ENCODE measurements around the gene SIL1. TPM values are rescaled to one million over a fixed set of nuclear protein-coding genes. Genes with fewer than 3 reads are reported as not detected.

The SIL1 gene
- total and polyA plus RNA-seq, 2 of the 8 experiments (the other 6 are each of a cell fraction or from before 2014, with no cell fraction given), result 8.3 to 12.8 TPM

DNA sequence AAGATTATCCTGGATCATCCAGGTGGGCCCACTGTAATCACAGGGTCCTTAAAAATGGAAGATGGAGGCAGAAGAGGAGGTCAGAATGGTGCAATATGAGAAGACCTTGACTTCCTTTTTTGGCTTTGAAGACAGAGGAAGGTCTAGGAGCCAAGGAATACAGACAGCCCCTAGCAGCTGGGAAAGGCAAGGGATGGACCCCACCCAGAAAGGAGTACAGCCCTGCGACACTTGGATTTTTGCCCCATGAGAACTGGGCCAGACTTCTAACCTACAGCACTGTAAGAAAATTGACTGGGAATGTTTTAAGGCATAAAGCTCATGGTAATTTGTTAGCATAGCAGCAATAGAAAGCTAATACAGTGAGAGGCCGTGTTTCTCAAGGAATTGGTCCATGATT lies 256.1 kb downstream of the SIL1 start:
- ChIA-PET CTCF (ENCODE audit: partially characterized antibody) (interaction anchor here (0.7 to 2.2 kb wide), 3 partner anchors 10 to 60 kb away, joined by 3 to 10 read pairs (median 4); no protein-coding TSS in a partner anchor), POLR2A (ENCODE audit: partially characterized antibody) (no interaction called here)
- Histone ChIP-seq H2AK5ac (ENCODE audit: low read depth, low read length) (no peak overlapping the region), H3K4me3 (ENCODE audit: extremely low read depth in 1 of 4, insufficient read depth in 2 of 4, low read depth in 3 of 4, low read length in 4 of 4) (no peak overlapping the region), H2BK12ac (ENCODE audit: low read depth, low read length) (no peak overlapping the region), H4K91ac (replicated peaks; ENCODE audit: insufficient read length, low read length) (no peak overlapping the region), H3K79me1 (ENCODE audit: low read depth, low read length) (no peaks in the 10 kb centered on the region), H2AFZ (ENCODE audit: low read length) (no peak overlapping the region), H3K9ac (replicated peaks in 1 of 4; ENCODE audit: extremely low read depth in 1 of 4, low read depth in 3 of 4, low read length in 3 of 4) (no peak overlapping the region), H3K23me2 (ENCODE audit: low read depth, low read length) (no peaks in the 10 kb centered on the region), H4K5ac (ENCODE audit: insufficient read length, low read depth, low read length) (no peak overlapping the region), H3K56ac (replicated peaks; ENCODE audit: insufficient read length, low read depth, low read length) (no peak overlapping the region), H2BK15ac (ENCODE audit: low read length) (no peak overlapping the region), H3K23ac (ENCODE audit: insufficient read length) (no peak overlapping the region), H2BK20ac (ENCODE audit: low read length) (no peak overlapping the region), H4K20me1 (replicated peaks in 1 of 2; ENCODE audit: control insufficient read depth in 1 of 2, insufficient read depth in 2 of 2, low read length in 2 of 2) (peaks cover 0 to under 1% of the 10 kb centered on the region in 2 experiments), H3K4me1 (replicated peaks in 1 of 4; ENCODE audit: control insufficient read depth in 3 of 4, insufficient read depth in 4 of 4, low read length in 3 of 4) (peaks cover 0 to 18% (median 12%) of the 10 kb centered on the region in 4 experiments; a peak in 6 of 7 replicates), H3K27me3 (replicated peaks in 1 of 4; ENCODE audit: control insufficient read depth in 3 of 4, extremely low read depth in 1 of 4, insufficient read depth in 3 of 4, low read length in 3 of 4) (no peaks in the 10 kb centered on the region), H3K4me2 (ENCODE audit: insufficient read depth in 1 of 2, low read depth in 2 of 2, low read length in 2 of 2) (no peak overlapping the region), H3K18ac (ENCODE audit: extremely low read depth, low read length) (no peak overlapping the region), H3K36me3 (ENCODE audit: control insufficient read depth in 2 of 4, insufficient read depth in 4 of 4, low read length in 3 of 4) (no peaks in the 10 kb centered on the region), H3K4ac (replicated peaks; ENCODE audit: insufficient read length, low read depth, low read length) (no peak overlapping the region), H2BK5ac (ENCODE audit: low read depth, low read length) (no peak overlapping the region), H3K9me3 (ENCODE audit: insufficient read depth in 2 of 2, low read depth in 1 of 2, low read length in 1 of 2) (no peaks in the 10 kb centered on the region), H3K27ac (ENCODE audit: low read depth, low read length) (no peak overlapping the region), H3K14ac (ENCODE audit: insufficient read length) (no peak overlapping the region), H2BK120ac (replicated peaks; ENCODE audit: low read depth, low read length) (no peak overlapping the region), H4K8ac (ENCODE audit: extremely low read depth, insufficient read depth, low read length) (no peak overlapping the region), H3K79me2 (ENCODE audit: control insufficient read depth in 1 of 2, insufficient read depth in 2 of 2, low read length in 2 of 2) (no peaks in the 10 kb centered on the region)
- 88% methylated on average over 2 of the region's 2 CpGs; no CpG with 5 or more reads in 1 of the 2 experiments for WGBS, 2 experiments (ENCODE audit: extremely low coverage in 1 of 2, insufficient coverage in 1 of 2, insufficient read length in 1 of 2, insufficient replicate concordance in 2 of 2, low coverage in 1 of 2, low lambda C conversion rate in 2 of 2, missing lambda C conversion rate in 1 of 2)
- TF ChIP-seq RAD21 (IDR thresholded peaks at IDR 0.05 in 1 of 2, conservative IDR thresholded peaks at IDR 0.05 in 1 of 2; ENCODE audit: low read depth in 2 of 2, low read length in 2 of 2) (no peak), SAP30 (IDR thresholded peaks at IDR 0.05; ENCODE audit: insufficient read depth, insufficient replicate concordance, low read length) (no peak), POLR2A (IDR thresholded peaks at IDR 0.05; ENCODE audit: control extremely low read depth in 1 of 2, low read depth in 2 of 2, low read length in 2 of 2) (no peak), BCL11A (IDR thresholded peaks at IDR 0.05; ENCODE audit: low read depth in 2 of 2, low read length in 2 of 2) (no peak), TCF12 (IDR thresholded peaks at IDR 0.05; ENCODE audit: low read depth, low read length) (no peak), HDAC6 (IDR thresholded peaks at IDR 0.05; ENCODE audit: low read depth, low read length) (no peak), NRF1 (IDR thresholded peaks at IDR 0.05; ENCODE audit: low read depth, low read length) (no peak), EZH2 (IDR thresholded peaks at IDR 0.05; ENCODE audit: low read depth, low read length, severe bottlenecking) (no peak)
- DNase-seq (ENCODE audit: low read depth in 1 of 2, low spot score in 2 of 2) (no peak), FAIRE-seq (no peak)
